SU-DHL-6 (cell line): ENCODE data around the gene IL11.

Experiments
- CTCF ChIP-seq: fragments of 200-600 bp; sonication (generic); IDR thresholded peaks from one replicate; pipeline ENCODE4 v1.5.1; 2017; ENCODE audit warnings: antibody characterized with exemption, mild to moderate bottlenecking, low read length, moderate library complexity; ENCODE audit not compliant: insufficient read depth, poor library complexity, severe bottlenecking
- EZH2phosphoT487 ChIP-seq: fragments of 200-600 bp; sonication (generic), shearing (Covaris generic); conservative IDR thresholded peaks from 2 replicates; pipeline ENCODE4 v1.6.1; 2018; ENCODE audit warnings: mild to moderate bottlenecking, antibody characterized with exemption, low read length, moderate library complexity, mixed read lengths

GRCh38 chr19:55353803-55354697 lies 16.2 kb downstream of the IL11 start:
- TF ChIP-seq EZH2phosphoT487 (no peak), CTCF (no peak)
